Measurements from ENCODE around the gene FOXJ3. TPM values are rescaled to one million over a fixed set of nuclear protein-coding genes. Genes with fewer than 3 reads are reported as not detected.

FOXJ3 gene
- total RNA-seq, 1 donor from 2014 or later = 59.9 TPM

- intact Hi-C loops (cut with DNase I) = no loop called here
- H3K27me3 ChIP-seq = no peaks in the 10 kb centered on the region
- no peak for TF ChIP-seq POLR2AphosphoS5 (IDR thresholded peaks at IDR 0.05; ENCODE audit: insufficient read depth in 1 of 2, low read depth in 1 of 2)
- H3K27ac ChIP-seq = no peak overlapping the region
- H3K4me1 ChIP-seq = peaks cover 6% of the 10 kb centered on the region
- no peak for DNase-seq (ENCODE audit: extremely low spot score in 2 of 2)
- H3K9me3 ChIP-seq = peaks cover 7% of the 10 kb centered on the region
- no peak overlapping the region for H3K4me3 ChIP-seq
- no peaks in the 10 kb centered on the region for H3K36me3 ChIP-seq
Measured at GRCh38 chr1:42163536-42164503, 171.2 kb downstream of the FOXJ3 start.

DNA sequence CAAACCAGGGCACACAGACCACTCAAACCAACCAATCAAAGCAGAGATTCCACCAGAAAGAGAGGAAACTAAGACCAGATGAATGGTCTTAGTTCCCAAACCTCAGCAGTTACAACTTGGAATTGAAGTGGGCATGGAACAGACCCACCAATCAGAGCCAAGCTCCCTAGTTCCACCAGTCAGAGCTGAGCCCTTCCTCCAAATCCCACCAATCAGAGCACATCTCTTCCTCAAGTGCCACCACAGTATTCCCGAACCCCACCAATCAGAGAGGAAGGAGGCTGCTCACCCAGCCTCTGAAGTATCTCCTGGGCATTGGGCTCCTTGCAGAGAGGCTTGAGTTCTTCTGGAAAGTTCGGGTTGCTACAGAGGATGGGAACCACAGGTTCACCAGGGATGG, 171.9 kb downstream of the FOXJ3 start:
- Histone ChIP-seq H3K9me3 (peaks cover 7% of the 10 kb centered on the region), H3K27ac (no peak overlapping the region), H3K4me3 (no peak overlapping the region), H3K4me1 (peaks cover 6% of the 10 kb centered on the region), H3K36me3 (no peaks in the 10 kb centered on the region), H3K27me3 (no peaks in the 10 kb centered on the region)
- TF ChIP-seq POLR2A (IDR thresholded peaks at IDR 0.05) (no peak), POLR2AphosphoS5 (IDR thresholded peaks at IDR 0.05; ENCODE audit: insufficient read depth in 1 of 2, low read depth in 1 of 2) (no peak)
- TF ChIP-seq, protein P1, sequence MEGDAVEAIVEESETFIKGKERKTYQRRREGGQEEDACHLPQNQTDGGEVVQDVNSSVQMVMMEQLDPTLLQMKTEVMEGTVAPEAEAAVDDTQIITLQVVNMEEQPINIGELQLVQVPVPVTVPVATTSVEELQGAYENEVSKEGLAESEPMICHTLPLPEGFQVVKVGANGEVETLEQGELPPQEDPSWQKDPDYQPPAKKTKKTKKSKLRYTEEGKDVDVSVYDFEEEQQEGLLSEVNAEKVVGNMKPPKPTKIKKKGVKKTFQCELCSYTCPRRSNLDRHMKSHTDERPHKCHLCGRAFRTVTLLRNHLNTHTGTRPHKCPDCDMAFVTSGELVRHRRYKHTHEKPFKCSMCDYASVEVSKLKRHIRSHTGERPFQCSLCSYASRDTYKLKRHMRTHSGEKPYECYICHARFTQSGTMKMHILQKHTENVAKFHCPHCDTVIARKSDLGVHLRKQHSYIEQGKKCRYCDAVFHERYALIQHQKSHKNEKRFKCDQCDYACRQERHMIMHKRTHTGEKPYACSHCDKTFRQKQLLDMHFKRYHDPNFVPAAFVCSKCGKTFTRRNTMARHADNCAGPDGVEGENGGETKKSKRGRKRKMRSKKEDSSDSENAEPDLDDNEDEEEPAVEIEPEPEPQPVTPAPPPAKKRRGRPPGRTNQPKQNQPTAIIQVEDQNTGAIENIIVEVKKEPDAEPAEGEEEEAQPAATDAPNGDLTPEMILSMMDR (IDR thresholded peaks at IDR 0.05) = no peak
- intact Hi-C loops (cut with DNase I) = no loop called here
- no peak for DNase-seq (ENCODE audit: extremely low spot score in 2 of 2)

DNA sequence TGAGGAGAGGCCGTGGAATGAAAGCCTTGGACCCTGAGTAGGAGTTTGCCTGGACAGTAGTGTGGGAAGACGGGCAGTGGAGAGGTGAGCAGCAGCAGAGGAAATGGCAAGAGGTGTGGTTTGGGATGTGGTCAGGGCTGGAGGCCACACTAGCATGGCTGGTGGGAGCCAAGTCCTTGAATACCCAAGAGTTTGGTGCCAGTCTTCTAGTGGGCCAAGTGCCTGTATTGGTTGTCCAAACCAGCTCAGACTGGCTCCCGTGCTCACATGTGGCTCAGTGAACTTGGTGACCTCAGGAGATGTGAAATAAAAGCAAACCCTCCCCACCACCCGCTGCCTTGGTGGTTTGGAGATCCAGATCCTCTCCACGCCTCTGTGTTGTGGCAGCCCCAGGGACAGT, 172.9 kb downstream of the FOXJ3 start:
- intact Hi-C loops (cut with DNase I) = no loop called here
- Histone ChIP-seq H3K27ac (no peak overlapping the region), H3K4me3 (no peak overlapping the region), H3K4me1 (peaks cover 6% of the 10 kb centered on the region), H3K27me3 (no peaks in the 10 kb centered on the region), H3K9me3 (peaks cover 7% of the 10 kb centered on the region), H3K36me3 (no peaks in the 10 kb centered on the region)
- DNase-seq (ENCODE audit: extremely low spot score in 2 of 2) = no peak
- TF ChIP-seq, protein P1 (IDR thresholded peaks at IDR 0.05) = no peak
- no peak for TF ChIP-seq POLR2A (IDR thresholded peaks at IDR 0.05)
- TF ChIP-seq POLR2AphosphoS5 (IDR thresholded peaks at IDR 0.05; ENCODE audit: insufficient read depth in 1 of 2, low read depth in 1 of 2) = no peak

DNA sequence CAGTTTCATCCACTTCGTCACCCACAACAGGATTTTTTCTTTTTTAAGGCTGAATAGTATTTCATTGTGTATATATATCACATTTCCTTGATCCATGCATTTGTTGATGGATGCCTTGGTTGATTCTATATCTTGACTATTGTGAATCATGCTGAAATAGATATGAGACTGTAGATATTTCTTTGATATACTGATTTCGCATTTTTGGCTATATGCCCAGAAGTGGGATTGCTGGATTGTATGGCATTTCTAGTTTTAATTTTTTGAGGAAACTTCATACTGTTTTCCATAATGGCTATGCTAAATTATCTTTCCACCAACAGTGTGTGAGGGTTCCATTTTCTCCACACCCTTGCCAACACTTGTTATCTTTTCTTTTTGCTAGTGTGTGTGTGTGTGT, 176.8 kb downstream of the FOXJ3 start:
- Histone ChIP-seq H3K4me3 (no peak overlapping the region), H3K4me1 (no peaks in the 10 kb centered on the region), H3K27ac (no peak overlapping the region), H3K36me3 (no peaks in the 10 kb centered on the region), H3K9me3 (peaks cover 7% of the 10 kb centered on the region), H3K27me3 (no peaks in the 10 kb centered on the region)
- intact Hi-C loops (cut with DNase I) = no loop called here
- TF ChIP-seq, protein P1 (IDR thresholded peaks at IDR 0.05) = no peak
- TF ChIP-seq POLR2A (IDR thresholded peaks at IDR 0.05) (no peak), POLR2AphosphoS5 (IDR thresholded peaks at IDR 0.05; ENCODE audit: insufficient read depth in 1 of 2, low read depth in 1 of 2) (no peak)
- no peak for DNase-seq (ENCODE audit: extremely low spot score in 2 of 2)

- H3K4me3 ChIP-seq = no peak overlapping the region
- no peak overlapping the region for H3K27ac ChIP-seq
- H3K4me1 ChIP-seq = no peaks in the 10 kb centered on the region
- intact Hi-C loops (cut with DNase I) = no loop called here
- peaks cover 7% of the 10 kb centered on the region for H3K9me3 ChIP-seq
- H3K36me3 ChIP-seq = no peaks in the 10 kb centered on the region
- no peak for DNase-seq (ENCODE audit: extremely low spot score in 2 of 2)
- no peaks in the 10 kb centered on the region for H3K27me3 ChIP-seq
- TF ChIP-seq, protein P1 (IDR thresholded peaks at IDR 0.05) = no peak
- TF ChIP-seq POLR2AphosphoS5 (IDR thresholded peaks at IDR 0.05; ENCODE audit: insufficient read depth in 1 of 2, low read depth in 1 of 2) (no peak), POLR2A (IDR thresholded peaks at IDR 0.05) (no peak)
Measured at GRCh38 chr1:42157667-42158066, 177.4 kb downstream of the FOXJ3 start.

Data from vagina (tissue), 2 donors.